Cardiac muscle cell (in vitro differentiated cells and primary cell): ENCODE results near the gene NSD1. TPM values are rescaled to one million over a fixed set of nuclear protein-coding genes. Genes with fewer than 3 reads are reported as not detected.

Experiments used
- DNase-seq, 2 donors: peaks; one replicate each; pipeline versions ENCODE4 v3.0.0 to v3.0.0-alpha.2; 2010 to 2017; ENCODE audit warnings: low read depth in 1 of 2, low spot score in 1 of 2
- H3K27ac ChIP-seq: fragments of 200-600 bp; sonication (generic); 2 replicates; pipeline ENCODE4 v1.5.1; 2016
- H3K27me3 ChIP-seq: fragments of 200-600 bp; sonication (generic); 2 replicates; pipeline ENCODE4 v1.6.0; 2016; ENCODE audit warnings: control low read depth
- H3K36me3 ChIP-seq: fragments of 200-600 bp; sonication (generic); 2 replicates; pipeline ENCODE4 v1.5.1; 2016; ENCODE audit warnings: control low read depth
- H3K4me1 ChIP-seq: fragments of 200-600 bp; sonication (generic); 2 replicates; pipeline ENCODE4 v1.8.1; 2017; ENCODE audit warnings: low read depth, mild to moderate bottlenecking, mixed run types
- H3K4me3 ChIP-seq: fragments of 200-600 bp; sonication (generic); 2 replicates; pipeline ENCODE4 v1.5.1; 2016; ENCODE audit warnings: mild to moderate bottlenecking
- H3K9me3 ChIP-seq: fragments of 200-600 bp; sonication (generic); 2 replicates; pipeline ENCODE4 v1.5.1; 2017; ENCODE audit warnings: low read depth, mild to moderate bottlenecking, control low read depth
- CTCF ChIP-seq: IDR thresholded peaks from 2 replicates; pipeline ENCODE4 v1.5.1; 2012; ENCODE audit warnings: low read depth, mild to moderate bottlenecking, low read length
- polyA plus RNA-seq: library from polyadenylated mRNA; unstranded; fragments of >200 nt; fragmentation: Nextera tagmentation; extraction: Ambion mirVana; gene quantifications from 2 replicates; pipeline ENCODE4 v1.2.1, GENCODE V29; 2016
- total RNA-seq: library from RNA; depleted of rRNA; stranded (reverse); fragments of >200 nt; gene quantifications from 2 replicates; pipeline ENCODE4 v1.2.3, GENCODE V29; 2016

Gene NSD1
- total and polyA plus RNA-seq, 2 experiments from 2014 or later = 37.8 to 37.9 TPM

DNA sequence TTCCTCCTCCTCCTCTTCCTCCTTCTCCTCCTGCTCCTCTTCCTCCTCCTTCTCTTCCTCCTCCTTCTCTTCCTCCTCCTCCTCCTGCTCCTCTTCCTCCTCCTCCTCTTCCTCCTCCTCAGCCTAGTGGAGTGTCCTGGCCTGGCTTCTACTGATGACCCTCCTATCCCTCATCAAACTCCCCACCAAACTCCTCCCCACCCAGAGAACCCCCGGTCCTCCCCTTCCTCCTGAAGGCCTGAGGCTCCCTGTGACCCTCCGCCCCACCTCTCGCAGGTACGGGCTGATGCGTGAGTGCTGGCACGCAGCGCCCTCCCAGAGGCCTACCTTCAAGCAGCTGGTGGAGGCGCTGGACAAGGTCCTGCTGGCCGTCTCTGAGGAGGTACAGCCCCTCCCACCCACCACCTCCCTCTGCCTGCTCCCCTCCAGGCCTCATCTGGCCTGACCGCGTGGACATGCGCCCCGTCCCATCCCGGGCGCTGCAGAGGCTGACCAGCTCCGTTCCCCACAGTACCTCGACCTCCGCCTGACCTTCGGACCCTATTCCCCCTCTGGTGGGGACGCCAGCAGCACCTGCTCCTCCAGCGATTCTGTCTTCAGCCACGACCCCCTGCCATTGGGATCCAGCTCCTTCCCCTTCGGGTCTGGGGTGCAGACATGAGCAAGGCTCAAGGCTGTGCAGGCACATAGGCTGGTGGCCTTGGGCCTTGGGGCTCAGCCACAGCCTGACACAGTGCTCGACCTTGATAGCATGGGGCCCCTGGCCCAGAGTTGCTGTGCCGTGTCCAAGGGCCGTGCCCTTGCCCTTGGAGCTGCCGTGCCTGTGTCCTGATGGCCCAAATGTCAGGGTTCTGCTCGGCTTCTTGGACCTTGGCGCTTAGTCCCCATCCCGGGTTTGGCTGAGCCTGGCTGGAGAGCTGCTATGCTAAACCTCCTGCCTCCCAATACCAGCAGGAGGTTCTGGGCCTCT lies 36.3 kb upstream of the NSD1 start:
- TF ChIP-seq CTCF = no peak
- no peaks in the 10 kb centered on the region for H3K9me3 ChIP-seq
- H3K27me3 ChIP-seq = peaks cover 5% of the 10 kb centered on the region
- no peak overlapping the region for H3K27ac ChIP-seq
- H3K36me3 ChIP-seq = no peaks in the 10 kb centered on the region
- no peak for DNase-seq
- no peak overlapping the region for H3K4me3 ChIP-seq
- no peaks in the 10 kb centered on the region for H3K4me1 ChIP-seq

- Histone ChIP-seq H3K4me1 (no peaks in the 10 kb centered on the region), H3K27ac (no peak overlapping the region), H3K36me3 (no peaks in the 10 kb centered on the region), H3K9me3 (no peaks in the 10 kb centered on the region), H3K4me3 (no peak overlapping the region), H3K27me3 (peaks cover 5% of the 10 kb centered on the region)
- no peak for TF ChIP-seq CTCF
- no peak for DNase-seq
These were observed 35.5 kb upstream of the NSD1 start for GRCh38 chr5:177098120-177098469.

DNA sequence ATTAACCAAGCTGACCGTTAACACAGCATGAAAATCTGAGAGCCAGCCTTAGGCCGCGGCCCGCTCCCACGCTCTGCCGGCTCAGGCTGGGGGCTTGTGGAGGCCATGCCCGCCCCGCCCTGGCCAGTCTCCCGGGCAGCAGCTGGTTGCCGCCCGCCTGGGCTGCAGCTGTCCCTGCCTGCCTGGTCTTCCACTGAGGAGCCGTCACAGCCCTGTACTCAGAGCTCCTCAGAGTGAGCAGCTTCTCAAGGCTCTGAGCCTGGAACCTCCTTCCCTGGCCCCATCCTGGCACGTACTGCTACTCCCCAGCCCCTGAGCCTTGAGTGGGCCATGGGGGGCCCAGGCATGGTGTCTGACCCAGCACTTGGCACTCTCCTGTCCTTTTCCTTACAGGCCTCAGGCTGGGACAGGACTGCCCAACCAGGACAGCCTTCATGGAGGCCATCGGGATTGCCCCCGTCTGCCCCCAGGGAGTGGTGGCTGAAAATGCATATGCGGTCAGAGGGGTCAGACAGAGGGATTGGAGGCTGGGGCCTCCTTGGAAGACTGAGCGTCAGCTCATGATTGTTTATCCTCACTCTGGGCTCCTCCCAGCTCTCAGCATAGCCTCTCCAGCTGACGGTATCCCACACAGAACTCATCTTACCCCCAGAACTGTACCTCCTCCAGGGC lies 35.0 kb upstream of the NSD1 start:
- peak in 1 of 2 donors; percentile 31 for DNase-seq
- TF ChIP-seq CTCF = no peak
- H3K9me3 ChIP-seq = no peaks in the 10 kb centered on the region
- no peaks in the 10 kb centered on the region for H3K36me3 ChIP-seq
- no peaks in the 10 kb centered on the region for H3K4me1 ChIP-seq
- H3K27me3 ChIP-seq = peaks cover 5% of the 10 kb centered on the region
- H3K27ac ChIP-seq = no peak overlapping the region
- no peak overlapping the region for H3K4me3 ChIP-seq

DNA sequence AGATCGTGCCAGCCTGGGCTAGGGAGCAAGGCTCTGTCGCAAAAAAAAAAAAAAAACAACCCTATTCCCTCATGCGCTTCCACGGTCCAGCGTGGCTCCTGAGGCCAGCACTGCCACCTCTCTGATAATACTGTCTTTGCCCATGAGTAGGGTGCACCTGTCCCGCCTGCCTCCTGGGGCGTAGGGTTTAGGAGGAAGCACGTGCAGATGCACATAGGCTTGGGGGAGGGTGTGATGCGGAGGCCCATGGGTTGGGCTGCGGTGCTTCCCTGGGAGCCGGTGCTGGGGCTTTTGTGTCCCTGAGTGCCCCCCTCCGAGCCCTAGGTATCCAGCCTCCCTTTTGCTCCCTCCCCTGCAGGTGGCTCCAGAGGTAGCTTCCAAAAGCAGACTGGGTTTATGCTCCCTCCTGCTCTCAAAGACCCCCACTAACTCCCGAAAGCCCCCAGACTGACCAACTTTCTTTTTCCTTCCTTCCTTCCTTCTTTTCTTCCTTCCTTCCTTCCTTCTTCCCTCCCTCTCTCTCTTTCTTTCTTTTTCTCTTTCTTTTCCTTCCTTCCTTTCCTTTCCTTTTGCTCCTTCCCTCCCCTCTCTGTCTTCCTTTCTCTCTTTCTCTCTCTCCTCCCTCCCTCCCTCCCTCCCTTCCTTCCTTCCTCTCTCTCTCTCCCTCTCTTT lies 34.0 kb upstream of the NSD1 start:
- TF ChIP-seq CTCF = no peak
- no peaks in the 10 kb centered on the region for H3K36me3 ChIP-seq
- no peak overlapping the region for H3K4me3 ChIP-seq
- no peak overlapping the region for H3K27ac ChIP-seq
- DNase-seq = no peak
- no peaks in the 10 kb centered on the region for H3K9me3 ChIP-seq
- H3K4me1 ChIP-seq = no peaks in the 10 kb centered on the region
- H3K27me3 ChIP-seq = peaks cover 5% of the 10 kb centered on the region

GRCh38 chr5:177100714-177101121 lies 32.9 kb upstream of the NSD1 start:
- H3K4me1 ChIP-seq = no peaks in the 10 kb centered on the region
- no peak for TF ChIP-seq CTCF
- peaks cover 5% of the 10 kb centered on the region for H3K27me3 ChIP-seq
- no peak overlapping the region for H3K27ac ChIP-seq
- DNase-seq = no peak
- no peaks in the 10 kb centered on the region for H3K9me3 ChIP-seq
- H3K4me3 ChIP-seq = no peak overlapping the region
- H3K36me3 ChIP-seq = no peaks in the 10 kb centered on the region
